Right lobe of liver (tissue), 6 donors: ENCODE measurements around the gene PRKCA. TPM values are rescaled to one million over a fixed set of nuclear protein-coding genes. Genes with fewer than 3 reads are reported as not detected.

Experiments used
- ATAC-seq, 4 donors: fragments of 200-7000 bp; cut with Tn5 transposase; one replicate each; pipeline ENCODE4 v1.9.1; 2020; ENCODE audit warnings: mild to moderate bottlenecking in 4 of 4, moderate library complexity in 4 of 4
- DNase-seq, 3 donors: peaks; one replicate each; pipeline ENCODE4 v3.0.0-alpha.2; 2020
- H3K27ac ChIP-seq, 3 donors: fragments of 200-600 bp; one replicate each; pipeline ENCODE4 v1.8.0; 2022
- H3K27me3 ChIP-seq, 2 donors: fragments of 200-600 bp; one replicate each; pipeline ENCODE4 v1.8.0; 2022
- H3K36me3 ChIP-seq, 4 donors: fragments of 200-600 bp; sonication (generic) in 1 of 4; one replicate each; pipeline versions ENCODE4 v1.5.1 to v1.8.0; 2017 to 2022; ENCODE audit warnings: control low read depth in 1 of 4
- H3K4me1 ChIP-seq, 4 donors: fragments of 200-600 bp; sonication (generic) in 1 of 4; one replicate each; pipeline versions ENCODE4 v1.5.1 to v1.8.0; 2017 to 2022; ENCODE audit warnings: control low read depth in 1 of 4
- H3K4me3 ChIP-seq, 3 donors: fragments of 200-600 bp; one replicate each; pipeline ENCODE4 v1.8.0; 2022
- H3K9me3 ChIP-seq, 4 donors: fragments of 200-600 bp; sonication (generic) in 1 of 4; one replicate each; pipeline versions ENCODE4 v1.5.1 to v1.8.0; 2017 to 2022; ENCODE audit warnings: control low read depth in 1 of 4
- CTCF ChIP-seq, 4 donors: fragments of 200-600 bp in 3 of 4; fragments of 450-650 bp in 1 of 4; IDR thresholded peaks; one replicate each; pipeline versions ENCODE4 v1.5.1 to v1.8.0; 2016 to 2022; ENCODE audit warnings: antibody characterized with exemption in 4 of 4, mild to moderate bottlenecking in 2 of 4
- POLR2A ChIP-seq: fragments of 450-650 bp; IDR thresholded peaks from one replicate; pipeline ENCODE4 v1.6.1; 2017; ENCODE audit warnings: antibody characterized with exemption, mild to moderate bottlenecking
- WGBS: methylation state at CpG from one replicate; pipeline ENCODE4 v1.1.6; 2018; ENCODE audit warnings: low coverage, low lambda C conversion rate; ENCODE audit not compliant: insufficient coverage; ENCODE audit errors: missing lambda C conversion rate; 5-methylcytosine and 5-hydroxymethylcytosine counted together
- intact Hi-C, 2 donors: fragments of 100-400 bp; cut with DNase I; formaldehyde crosslinking; loops; one replicate each; pipeline versions ENCODE4 v1.11.2 to v1.14.1; 2022
- total RNA-seq, 6 experiments: library from RNA; depleted of rRNA in 2 of 6; stranded (reverse); fragments of >200 nt in 2 of 6; fragmentation: NEBNext Ultra II Directional in 3 of 6; extraction: Animal tissue kit (Norgen Biotek cat#: 25700) in 3 of 6; gene quantifications; one replicate each; pipeline versions ENCODE4 v1.1.0 to v1.2.4, GENCODE V29; 2016 to 2023
- donor health status: DM: no; HTN: yes; CAD: no.
- donor health status: DM: no; HTN: no; CAD: no.
- donor health status: DM: no; HTN: no; CAD: no.
- donor health status: DM: no; HTN: yes; CAD: no.
- donor health status: DM: no; HTN: yes; CAD: no.

PRKCA gene
- total RNA-seq, 6 experiments from 2014 or later = 11.7 to 23.0 (median 18.7) TPM

- Histone ChIP-seq H3K27ac (no peak overlapping the region), H3K27me3 (no peaks in the 10 kb centered on the region), H3K36me3 (no peaks in the 10 kb centered on the region), H3K9me3 (no peaks in the 10 kb centered on the region), H3K4me3 (no peak overlapping the region), H3K4me1 (no peaks in the 10 kb centered on the region)
- ATAC-seq (no peak), DNase-seq (no peak)
- WGBS = 88% methylated on average over 2 of the region's 2 CpGs
- TF ChIP-seq CTCF (IDR thresholded peaks at IDR 0.05) = no peak
- no peak for TF ChIP-seq POLR2A
- intact Hi-C loops = no loop called here
Observed at GRCh38 chr17:66270106-66270505, 32.3 kb upstream of the PRKCA start.

- H3K36me3 ChIP-seq = no peaks in the 10 kb centered on the region
- H3K27ac ChIP-seq = no peak overlapping the region
- TF ChIP-seq CTCF (IDR thresholded peaks at IDR 0.05) (no peak), POLR2A (no peak)
- intact Hi-C loops = no loop called here
- no peaks in the 10 kb centered on the region for H3K4me1 ChIP-seq
- no peaks in the 10 kb centered on the region for H3K9me3 ChIP-seq
- ATAC-seq = no peak
- WGBS = 93% methylated on average over 3 of the region's 3 CpGs
- no peak overlapping the region for H3K4me3 ChIP-seq
- H3K27me3 ChIP-seq = no peaks in the 10 kb centered on the region
- no peak for DNase-seq
Observed at GRCh38 chr17:66271512-66271911, 30.9 kb upstream of the PRKCA start.

GRCh38 chr17:66272811-66273585 lies 29.4 kb upstream of the PRKCA start:
- Histone ChIP-seq H3K4me1 (no peaks in the 10 kb centered on the region), H3K4me3 (no peak overlapping the region), H3K36me3 (no peaks in the 10 kb centered on the region), H3K27me3 (no peaks in the 10 kb centered on the region), H3K27ac (no peak overlapping the region), H3K9me3 (no peaks in the 10 kb centered on the region)
- ATAC-seq (peak in 1 of 4 donors; percentile 10), DNase-seq (no peak)
- intact Hi-C loops = no loop called here
- 69% methylated on average over 5 of the region's 5 CpGs for WGBS
- no peak for TF ChIP-seq CTCF (IDR thresholded peaks at IDR 0.05)
- TF ChIP-seq POLR2A = no peak

GRCh38 chr17:66273586-66273848 lies 28.9 kb upstream of the PRKCA start:
- no peaks in the 10 kb centered on the region for H3K9me3 ChIP-seq
- H3K27ac ChIP-seq = no peak overlapping the region
- DNase-seq (no peak), ATAC-seq (no peak)
- H3K4me3 ChIP-seq = no peak overlapping the region
- TF ChIP-seq POLR2A = no peak
- TF ChIP-seq CTCF (IDR thresholded peaks at IDR 0.05) = no peak
- H3K36me3 ChIP-seq = no peaks in the 10 kb centered on the region
- no peaks in the 10 kb centered on the region for H3K4me1 ChIP-seq
- intact Hi-C loops = no loop called here
- H3K27me3 ChIP-seq = no peaks in the 10 kb centered on the region

GRCh38 chr17:66275651-66276050 lies 26.8 kb upstream of the PRKCA start:
- intact Hi-C loops = no loop called here
- Histone ChIP-seq H3K27me3 (no peaks in the 10 kb centered on the region), H3K4me3 (no peak overlapping the region), H3K36me3 (no peaks in the 10 kb centered on the region), H3K9me3 (no peaks in the 10 kb centered on the region), H3K4me1 (no peaks in the 10 kb centered on the region), H3K27ac (no peak overlapping the region)
- 86% methylated on average over 5 of the region's 6 CpGs for WGBS
- ATAC-seq (peak in 2 of 4 donors; percentile 46 to 96), DNase-seq (peak in 1 of 3 donors; percentile 49)
- TF ChIP-seq CTCF (IDR thresholded peaks at IDR 0.05) (peak in 1 of 4 donors; percentile 7), POLR2A (no peak)
